Subcutaneous adipose tissue (tissue), 4 donors: ENCODE data around the gene CARD8. TPM values are rescaled to one million over a fixed set of nuclear protein-coding genes. Genes with fewer than 3 reads are reported as not detected.

Experiments used
- total RNA-seq, 4 donors: library from RNA; depleted of rRNA; stranded (reverse); fragments of >200 nt; gene quantifications; one replicate each; pipeline ENCODE4 v1.1.0, GENCODE V29; 2016
- TF ChIP-seq, protein P1 (sequence below): fragments of 450-650 bp; IDR thresholded peaks from one replicate; pipeline ENCODE4 v1.5.1; 2016; ENCODE audit warnings: low read depth, mild to moderate bottlenecking, control low read depth, antibody characterized with exemption, moderate library complexity

CARD8 gene
- total RNA-seq, 4 donors from 2014 or later, result 42.5 to 103 (median 65.2) TPM

DNA sequence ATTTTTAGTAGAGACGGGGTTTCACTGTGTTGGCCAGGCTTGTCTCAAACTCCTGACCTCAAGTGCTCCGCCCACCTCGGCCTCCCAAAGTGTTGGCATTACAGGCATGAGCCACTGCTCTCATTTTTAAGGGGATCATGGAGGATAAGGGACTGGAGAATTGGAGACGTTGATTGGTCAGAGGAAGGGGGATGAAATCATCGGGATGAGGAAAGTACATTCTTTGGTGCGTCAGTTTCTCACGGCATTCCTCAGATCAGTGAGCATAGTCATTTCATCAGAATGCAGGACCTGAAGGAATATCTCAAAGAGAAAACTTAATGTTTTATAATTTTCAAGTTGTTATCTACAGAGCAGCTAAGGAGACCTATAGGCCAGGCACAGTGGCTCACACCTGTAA, 28.2 kb upstream of the CARD8 start:
- TF ChIP-seq, protein P1, sequence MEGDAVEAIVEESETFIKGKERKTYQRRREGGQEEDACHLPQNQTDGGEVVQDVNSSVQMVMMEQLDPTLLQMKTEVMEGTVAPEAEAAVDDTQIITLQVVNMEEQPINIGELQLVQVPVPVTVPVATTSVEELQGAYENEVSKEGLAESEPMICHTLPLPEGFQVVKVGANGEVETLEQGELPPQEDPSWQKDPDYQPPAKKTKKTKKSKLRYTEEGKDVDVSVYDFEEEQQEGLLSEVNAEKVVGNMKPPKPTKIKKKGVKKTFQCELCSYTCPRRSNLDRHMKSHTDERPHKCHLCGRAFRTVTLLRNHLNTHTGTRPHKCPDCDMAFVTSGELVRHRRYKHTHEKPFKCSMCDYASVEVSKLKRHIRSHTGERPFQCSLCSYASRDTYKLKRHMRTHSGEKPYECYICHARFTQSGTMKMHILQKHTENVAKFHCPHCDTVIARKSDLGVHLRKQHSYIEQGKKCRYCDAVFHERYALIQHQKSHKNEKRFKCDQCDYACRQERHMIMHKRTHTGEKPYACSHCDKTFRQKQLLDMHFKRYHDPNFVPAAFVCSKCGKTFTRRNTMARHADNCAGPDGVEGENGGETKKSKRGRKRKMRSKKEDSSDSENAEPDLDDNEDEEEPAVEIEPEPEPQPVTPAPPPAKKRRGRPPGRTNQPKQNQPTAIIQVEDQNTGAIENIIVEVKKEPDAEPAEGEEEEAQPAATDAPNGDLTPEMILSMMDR, result no peak

DNA sequence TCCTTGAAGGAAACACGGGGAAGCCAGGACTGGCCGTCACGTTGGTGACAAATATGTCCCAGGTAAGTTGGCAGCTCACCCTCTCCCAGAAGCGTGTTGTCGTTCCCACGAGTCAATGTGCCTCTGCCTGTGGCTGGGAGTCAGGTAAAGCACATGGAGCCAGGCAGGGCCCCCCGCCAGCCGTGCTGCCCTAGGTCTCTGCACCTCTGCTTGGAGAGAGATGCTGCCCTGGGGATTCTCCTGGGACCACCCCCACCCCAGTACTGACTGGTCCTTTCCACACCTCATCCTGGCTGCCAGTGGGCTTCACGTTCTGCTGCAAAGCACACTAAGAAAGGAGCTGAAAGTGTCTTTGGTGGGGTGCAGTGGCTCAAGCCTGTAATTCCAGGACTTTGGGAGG, 24.0 kb upstream of the CARD8 start:
- TF ChIP-seq, protein P1, result no peak

DNA sequence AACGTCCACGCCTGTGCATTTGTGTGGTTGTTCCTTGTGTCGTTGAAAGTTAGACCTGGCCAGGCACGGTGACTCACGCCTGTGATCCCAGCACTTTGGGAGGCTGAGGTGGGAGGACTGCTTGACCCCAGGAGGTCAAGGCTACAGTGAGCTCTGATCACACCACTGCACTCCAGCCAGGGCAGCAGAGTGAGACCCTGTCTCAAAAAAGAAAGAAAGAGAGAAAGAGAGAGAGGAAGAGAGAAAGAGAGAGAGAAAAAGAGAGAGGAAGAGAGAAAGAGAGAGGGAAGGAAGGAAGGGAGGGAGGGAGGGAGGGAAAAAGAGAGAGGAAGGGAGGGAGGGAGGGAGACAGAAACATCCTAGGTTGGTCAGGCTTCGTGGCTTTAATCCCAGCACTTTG, 19.2 kb upstream of the CARD8 start:
- TF ChIP-seq, protein P1, result no peak

GRCh38 chr19:48274173-48274572, 18.5 kb upstream of the CARD8 start:
- TF ChIP-seq, protein P1, result no peak

GRCh38 chr19:48271531-48272151, 15.9 kb upstream of the CARD8 start:
- TF ChIP-seq, protein P1, result no peak

DNA sequence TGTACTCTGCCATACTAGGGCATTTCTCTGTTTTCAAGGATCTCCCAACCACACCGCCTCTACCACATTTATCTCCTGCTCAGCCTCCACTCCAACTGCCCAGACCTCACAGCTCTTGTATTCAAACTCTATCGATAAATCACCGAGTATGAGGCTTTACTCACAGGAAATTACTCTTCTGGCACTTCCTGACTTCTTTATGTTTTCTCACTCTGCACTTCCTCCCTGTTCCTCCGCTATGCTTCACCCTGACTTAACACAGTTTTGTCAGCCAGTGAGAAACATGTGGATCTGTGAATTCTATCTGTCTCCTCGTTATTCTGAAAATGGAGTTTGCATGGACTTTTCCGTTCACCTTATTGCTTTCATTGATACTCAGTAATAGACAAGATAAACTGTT, 2.6 kb upstream of the CARD8 start:
- TF ChIP-seq, protein P1, result no peak

DNA sequence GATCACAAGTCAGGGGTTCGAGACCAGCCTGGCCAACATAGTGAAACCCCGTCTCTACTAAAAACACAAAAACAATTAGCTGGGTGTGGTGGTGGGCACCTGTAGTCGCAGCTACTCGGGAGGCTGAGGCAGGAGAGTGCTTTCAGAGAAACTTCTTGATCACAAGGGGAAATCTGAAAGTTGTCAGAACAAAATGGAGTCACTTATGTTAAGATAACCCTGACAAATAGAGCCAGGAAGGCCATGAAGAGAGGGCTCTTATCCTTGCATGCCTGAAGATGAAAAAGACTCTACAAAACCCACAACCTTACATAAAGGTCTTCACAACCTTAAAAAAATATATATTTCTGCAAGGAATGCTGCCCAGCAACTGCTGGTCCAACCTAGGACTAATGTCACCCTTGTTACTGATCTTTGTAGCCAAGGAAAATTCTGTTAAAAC, 1.2 kb downstream of the CARD8 start:
- TF ChIP-seq, protein P1, result no peak
